HepG2 (cell line): Measurements from ENCODE around the gene BIRC2.

Source experiments
- CHD2 ChIP-seq: IDR thresholded peaks from 2 replicates; pipeline ENCODE4 v1.6.1; 2011; ENCODE audit warnings: low read depth, low read length, improper control_type of control experiment
- ELF4 ChIP-seq: sonication (generic); formaldehyde crosslinking; IDR thresholded peaks from 2 replicates; pipeline ENCODE4 v1.5.0; 2020; ENCODE audit warnings: missing genetic modification reagents, mild to moderate bottlenecking, moderate library complexity, borderline replicate concordance
- ESRRA ChIP-seq: sonication (generic); formaldehyde crosslinking; IDR thresholded peaks from 2 replicates; pipeline ENCODE4 v1.5.1; 2020; ENCODE audit warnings: mild to moderate bottlenecking, low read depth, missing genetic modification reagents
- FOXP1 ChIP-seq, 2 experiments: fragments of 450-650 bp in 1 of 2; IDR thresholded peaks; 2 replicates each; pipeline ENCODE4 v1.6.1; 2017 to 2018; ENCODE audit warnings: antibody characterized with exemption in 1 of 2
- GABPB1 ChIP-seq: IDR thresholded peaks from 2 replicates; pipeline ENCODE4 v1.6.1; 2016; ENCODE audit warnings: mild to moderate bottlenecking, missing genetic modification reagents, moderate library complexity, missing compliant biosample characterization
- HOXD1 ChIP-seq: sonication (generic); formaldehyde crosslinking; IDR thresholded peaks from 2 replicates; pipeline ENCODE4 v1.5.0; 2020; ENCODE audit warnings: missing genetic modification reagents
- POLR2A ChIP-seq, 2 experiments: IDR thresholded peaks; 2 replicates each; pipeline ENCODE4 v1.6.1; 2011; ENCODE audit warnings: low read depth in 2 of 2, low read length in 2 of 2, mild to moderate bottlenecking in 1 of 2, moderate library complexity in 1 of 2; ENCODE audit not compliant: insufficient read depth in 1 of 2
- RBFOX2 ChIP-seq: fragments of 200-400 bp; formaldehyde crosslinking; IDR thresholded peaks from 2 replicates; pipeline ENCODE4 v1.6.1; 2017; ENCODE audit warnings: low read depth, mild to moderate bottlenecking, low read length
- SALL2 ChIP-seq: sonication (generic); formaldehyde crosslinking; IDR thresholded peaks from 2 replicates; pipeline ENCODE4 v1.8.1; 2023; ENCODE audit warnings: mild to moderate bottlenecking, missing genetic modification reagents, inconsistent platforms
- ZBTB8A ChIP-seq: sonication (generic); formaldehyde crosslinking; IDR thresholded peaks from 2 replicates; pipeline ENCODE4 v1.4.0; 2020; ENCODE audit warnings: mild to moderate bottlenecking, low read depth, missing genetic modification reagents, borderline replicate concordance
- ZKSCAN1 ChIP-seq: fragments of 150-350 bp; IDR thresholded peaks from 2 replicates; pipeline ENCODE4 v1.6.1; 2014; ENCODE audit warnings: low read length
- TF ChIP-seq, protein P1 (sequence below): sonication (generic); formaldehyde crosslinking; IDR thresholded peaks from 2 replicates; pipeline ENCODE4 v1.5.0; 2020; ENCODE audit warnings: mild to moderate bottlenecking, missing genetic modification reagents, moderate library complexity
- TF ChIP-seq, protein P2 (sequence below): IDR thresholded peaks from 2 replicates; pipeline ENCODE4 v1.6.1; 2018; ENCODE audit warnings: missing genetic modification reagents
- TF ChIP-seq, protein P3 (sequence below): sonication (generic); formaldehyde crosslinking; IDR thresholded peaks from 2 replicates; pipeline ENCODE4 v1.5.1; 2020; ENCODE audit warnings: mild to moderate bottlenecking, missing genetic modification reagents, borderline replicate concordance

DNA sequence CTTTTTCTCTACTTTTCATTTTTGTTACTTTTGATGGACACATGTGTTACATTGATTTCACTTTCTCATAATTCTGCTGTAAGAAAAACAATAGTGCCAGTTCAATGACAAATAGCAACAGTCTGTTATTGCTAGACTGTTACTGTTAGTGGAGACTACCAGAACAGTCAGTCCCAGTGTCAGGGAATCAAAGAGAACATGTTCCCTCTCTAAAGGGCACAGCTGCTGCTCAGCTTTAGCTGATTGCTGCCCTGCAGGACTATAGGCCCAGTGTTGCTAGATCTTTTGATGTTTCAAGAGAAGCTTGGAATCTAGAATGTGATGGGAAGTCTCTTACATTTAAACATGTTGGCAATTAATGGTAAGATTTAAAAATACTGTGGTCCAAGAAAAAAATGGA is 26.3 kb upstream of the BIRC2 start:
- TF ChIP-seq HOXD1 (no peak), POLR2A (IDR thresholded peaks at IDR 0.05; ENCODE audit: insufficient read depth in 1 of 2, low read depth in 2 of 2, low read length in 2 of 2) (no peak), ELF4 (CRISPR knock-in tag) (no peak), CHD2 (no peak), ZBTB8A (CRISPR knock-in tag) (no peak), FOXP1 (IDR thresholded peaks at IDR 0.05) (no peak), FOXP1 (CRISPR knock-in tag; IDR thresholded peaks at IDR 0.05) (no peak), GABPB1 (CRISPR knock-in tag) (no peak), ZKSCAN1 (no peak), SALL2 (CRISPR knock-in tag) (no peak), ESRRA (CRISPR knock-in tag) (no peak), RBFOX2 (no peak)
- TF ChIP-seq, protein P1, sequence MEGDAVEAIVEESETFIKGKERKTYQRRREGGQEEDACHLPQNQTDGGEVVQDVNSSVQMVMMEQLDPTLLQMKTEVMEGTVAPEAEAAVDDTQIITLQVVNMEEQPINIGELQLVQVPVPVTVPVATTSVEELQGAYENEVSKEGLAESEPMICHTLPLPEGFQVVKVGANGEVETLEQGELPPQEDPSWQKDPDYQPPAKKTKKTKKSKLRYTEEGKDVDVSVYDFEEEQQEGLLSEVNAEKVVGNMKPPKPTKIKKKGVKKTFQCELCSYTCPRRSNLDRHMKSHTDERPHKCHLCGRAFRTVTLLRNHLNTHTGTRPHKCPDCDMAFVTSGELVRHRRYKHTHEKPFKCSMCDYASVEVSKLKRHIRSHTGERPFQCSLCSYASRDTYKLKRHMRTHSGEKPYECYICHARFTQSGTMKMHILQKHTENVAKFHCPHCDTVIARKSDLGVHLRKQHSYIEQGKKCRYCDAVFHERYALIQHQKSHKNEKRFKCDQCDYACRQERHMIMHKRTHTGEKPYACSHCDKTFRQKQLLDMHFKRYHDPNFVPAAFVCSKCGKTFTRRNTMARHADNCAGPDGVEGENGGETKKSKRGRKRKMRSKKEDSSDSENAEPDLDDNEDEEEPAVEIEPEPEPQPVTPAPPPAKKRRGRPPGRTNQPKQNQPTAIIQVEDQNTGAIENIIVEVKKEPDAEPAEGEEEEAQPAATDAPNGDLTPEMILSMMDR (CRISPR knock-in tag) = no peak
- TF ChIP-seq, protein P2, sequence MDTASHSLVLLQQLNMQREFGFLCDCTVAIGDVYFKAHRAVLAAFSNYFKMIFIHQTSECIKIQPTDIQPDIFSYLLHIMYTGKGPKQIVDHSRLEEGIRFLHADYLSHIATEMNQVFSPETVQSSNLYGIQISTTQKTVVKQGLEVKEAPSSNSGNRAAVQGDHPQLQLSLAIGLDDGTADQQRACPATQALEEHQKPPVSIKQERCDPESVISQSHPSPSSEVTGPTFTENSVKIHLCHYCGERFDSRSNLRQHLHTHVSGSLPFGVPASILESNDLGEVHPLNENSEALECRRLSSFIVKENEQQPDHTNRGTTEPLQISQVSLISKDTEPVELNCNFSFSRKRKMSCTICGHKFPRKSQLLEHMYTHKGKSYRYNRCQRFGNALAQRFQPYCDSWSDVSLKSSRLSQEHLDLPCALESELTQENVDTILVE (CRISPR knock-in tag) = no peak
- TF ChIP-seq, protein P3, sequence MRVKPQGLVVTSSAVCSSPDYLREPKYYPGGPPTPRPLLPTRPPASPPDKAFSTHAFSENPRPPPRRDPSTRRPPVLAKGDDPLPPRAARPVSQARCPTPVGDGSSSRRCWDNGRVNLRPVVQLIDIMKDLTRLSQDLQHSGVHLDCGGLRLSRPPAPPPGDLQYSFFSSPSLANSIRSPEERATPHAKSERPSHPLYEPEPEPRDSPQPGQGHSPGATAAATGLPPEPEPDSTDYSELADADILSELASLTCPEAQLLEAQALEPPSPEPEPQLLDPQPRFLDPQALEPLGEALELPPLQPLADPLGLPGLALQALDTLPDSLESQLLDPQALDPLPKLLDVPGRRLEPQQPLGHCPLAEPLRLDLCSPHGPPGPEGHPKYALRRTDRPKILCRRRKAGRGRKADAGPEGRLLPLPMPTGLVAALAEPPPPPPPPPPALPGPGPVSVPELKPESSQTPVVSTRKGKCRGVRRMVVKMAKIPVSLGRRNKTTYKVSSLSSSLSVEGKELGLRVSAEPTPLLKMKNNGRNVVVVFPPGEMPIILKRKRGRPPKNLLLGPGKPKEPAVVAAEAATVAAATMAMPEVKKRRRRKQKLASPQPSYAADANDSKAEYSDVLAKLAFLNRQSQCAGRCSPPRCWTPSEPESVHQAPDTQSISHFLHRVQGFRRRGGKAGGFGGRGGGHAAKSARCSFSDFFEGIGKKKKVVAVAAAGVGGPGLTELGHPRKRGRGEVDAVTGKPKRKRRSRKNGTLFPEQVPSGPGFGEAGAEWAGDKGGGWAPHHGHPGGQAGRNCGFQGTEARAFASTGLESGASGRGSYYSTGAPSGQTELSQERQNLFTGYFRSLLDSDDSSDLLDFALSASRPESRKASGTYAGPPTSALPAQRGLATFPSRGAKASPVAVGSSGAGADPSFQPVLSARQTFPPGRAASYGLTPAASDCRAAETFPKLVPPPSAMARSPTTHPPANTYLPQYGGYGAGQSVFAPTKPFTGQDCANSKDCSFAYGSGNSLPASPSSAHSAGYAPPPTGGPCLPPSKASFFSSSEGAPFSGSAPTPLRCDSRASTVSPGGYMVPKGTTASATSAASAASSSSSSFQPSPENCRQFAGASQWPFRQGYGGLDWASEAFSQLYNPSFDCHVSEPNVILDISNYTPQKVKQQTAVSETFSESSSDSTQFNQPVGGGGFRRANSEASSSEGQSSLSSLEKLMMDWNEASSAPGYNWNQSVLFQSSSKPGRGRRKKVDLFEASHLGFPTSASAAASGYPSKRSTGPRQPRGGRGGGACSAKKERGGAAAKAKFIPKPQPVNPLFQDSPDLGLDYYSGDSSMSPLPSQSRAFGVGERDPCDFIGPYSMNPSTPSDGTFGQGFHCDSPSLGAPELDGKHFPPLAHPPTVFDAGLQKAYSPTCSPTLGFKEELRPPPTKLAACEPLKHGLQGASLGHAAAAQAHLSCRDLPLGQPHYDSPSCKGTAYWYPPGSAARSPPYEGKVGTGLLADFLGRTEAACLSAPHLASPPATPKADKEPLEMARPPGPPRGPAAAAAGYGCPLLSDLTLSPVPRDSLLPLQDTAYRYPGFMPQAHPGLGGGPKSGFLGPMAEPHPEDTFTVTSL (CRISPR knock-in tag) = no peak
